GM18907 (cell line): ENCODE measurements around the gene KRT40.

ENCODE experiments used
- ATAC-seq: cut with Tn5 transposase; IDR thresholded peaks from one replicate; pipeline ENCODE4 v1.9.1; 2021; ENCODE audit warnings: mild to moderate bottlenecking, moderate library complexity; ENCODE audit not compliant: unreplicated experiment

KRT40 gene

DNA sequence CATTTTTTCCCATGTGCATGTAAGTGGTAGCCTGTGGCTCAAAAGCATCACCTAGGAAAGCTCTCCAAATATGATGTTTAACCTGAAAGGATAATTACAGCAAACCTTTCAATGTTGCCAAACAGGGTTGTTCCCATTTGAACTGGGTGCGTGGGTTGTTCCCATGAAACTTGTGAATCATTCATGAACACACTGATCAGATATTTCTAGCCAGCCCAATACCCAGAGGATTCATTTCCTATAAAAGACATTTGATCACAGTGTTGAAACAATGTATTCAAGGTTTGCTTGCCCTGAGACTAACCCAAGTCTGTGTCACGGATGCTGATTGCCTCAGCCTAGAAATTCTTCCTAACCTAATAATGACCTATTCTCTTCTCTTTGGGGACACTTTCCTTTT is 30.2 kb downstream of the KRT40 start:
- ATAC-seq, result no peak

- ATAC-seq, result no peak
Measured at GRCh38 chr17:40952661-40953060, 31.5 kb downstream of the KRT40 start.

DNA sequence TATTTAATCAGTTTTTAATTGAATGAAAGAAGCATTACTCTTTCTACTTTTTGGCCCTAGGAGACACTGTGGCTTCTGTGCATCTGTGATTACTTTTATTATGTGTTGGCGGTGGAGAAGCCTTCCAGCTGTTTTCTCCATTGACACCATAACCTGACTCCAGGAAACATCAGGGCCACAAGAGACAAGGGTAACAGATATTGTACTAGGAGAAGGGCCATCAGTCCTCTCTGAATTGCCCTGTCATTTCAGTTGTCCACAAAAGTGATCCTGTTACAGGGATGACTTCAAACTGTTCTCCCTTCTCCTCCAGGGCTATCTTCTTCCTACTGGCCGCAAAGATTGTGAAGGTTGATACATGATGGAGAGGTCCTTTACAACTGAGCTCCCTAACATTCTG is 32.0 kb downstream of the KRT40 start:
- no peak for ATAC-seq

DNA sequence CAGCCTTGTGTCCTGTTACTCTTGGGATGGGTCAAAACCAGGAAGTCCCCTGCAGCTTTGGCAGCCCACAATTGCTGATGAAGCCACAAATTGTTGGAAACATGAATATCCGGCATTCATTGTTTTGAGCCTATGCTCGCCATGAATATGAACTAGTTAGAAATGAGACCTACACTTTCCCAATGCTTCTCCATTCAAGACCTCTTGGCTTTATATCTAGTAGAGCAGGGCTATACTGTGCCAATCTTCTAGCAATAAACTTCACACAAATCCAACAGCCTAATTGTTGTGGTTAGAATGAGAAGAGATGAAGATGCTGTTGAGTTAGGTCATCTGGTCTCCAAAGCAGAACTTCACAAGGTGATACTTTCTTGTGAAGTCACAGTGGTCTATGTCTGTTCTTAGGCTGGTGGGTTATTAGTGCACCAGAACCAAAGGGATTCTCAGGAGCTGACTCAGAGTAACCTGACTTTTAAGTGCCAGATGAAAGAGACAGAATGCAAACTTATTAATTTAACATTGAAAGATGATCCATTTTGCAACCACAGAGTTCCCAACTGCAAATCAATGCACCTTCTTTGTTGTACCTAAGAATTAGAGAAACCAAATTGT is 33.0 kb downstream of the KRT40 start:
- no peak for ATAC-seq

GRCh38 chr17:40950176-40950575 is 34.0 kb downstream of the KRT40 start:
- ATAC-seq, result no peak

DNA sequence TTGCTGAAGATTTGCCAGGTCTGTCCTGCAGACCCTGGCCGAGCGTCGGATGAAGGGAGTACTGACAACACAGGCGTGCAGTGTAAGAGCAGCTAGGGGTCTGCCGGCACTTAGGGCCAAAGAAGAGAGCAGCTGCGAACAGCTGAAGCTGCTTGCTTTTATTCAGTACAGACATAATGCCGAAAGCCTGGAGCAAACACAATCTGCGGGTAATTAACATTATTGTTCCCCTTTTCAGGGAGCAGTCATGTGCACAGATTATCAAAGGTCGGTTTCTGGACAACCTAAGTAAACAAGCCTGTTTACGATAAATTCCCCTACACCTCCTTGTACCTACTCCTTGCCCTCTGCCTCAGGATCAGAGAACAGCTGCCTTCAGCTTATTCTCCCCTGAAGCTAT is 34.7 kb downstream of the KRT40 start:
- ATAC-seq, result no peak

DNA sequence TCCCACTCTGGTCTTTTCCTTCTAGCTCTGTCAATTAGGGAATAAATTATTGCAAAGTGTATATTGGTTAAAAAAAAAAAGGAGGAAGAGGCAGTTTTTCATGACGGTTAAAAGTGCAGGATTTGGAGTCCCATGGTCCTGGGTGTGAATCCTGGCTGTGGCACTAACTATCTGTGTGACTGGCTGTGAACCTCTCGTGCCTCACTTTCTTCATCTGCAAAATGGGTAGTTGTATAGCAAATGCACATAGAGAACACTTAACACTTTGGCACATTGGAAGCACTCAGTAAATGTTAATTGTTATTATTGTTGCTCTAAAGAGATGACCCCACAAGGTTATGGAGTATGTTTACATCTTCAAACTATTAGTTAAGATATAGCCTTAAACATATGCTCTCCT is 36.2 kb downstream of the KRT40 start:
- ATAC-seq, result no peak

- ATAC-seq, result no peak
Measured at GRCh38 chr17:40945414-40945813, 38.7 kb downstream of the KRT40 start.

GRCh38 chr17:40944531-40944930 is 39.6 kb downstream of the KRT40 start:
- no peak for ATAC-seq

- ATAC-seq, result no peak
Measured at GRCh38 chr17:40942553-40942952, 41.6 kb downstream of the KRT40 start.

GRCh38 chr17:40940266-40940665 is 43.9 kb downstream of the KRT40 start:
- ATAC-seq, result no peak

GRCh38 chr17:40938981-40939380 is 45.1 kb downstream of the KRT40 start:
- ATAC-seq, result no peak

DNA sequence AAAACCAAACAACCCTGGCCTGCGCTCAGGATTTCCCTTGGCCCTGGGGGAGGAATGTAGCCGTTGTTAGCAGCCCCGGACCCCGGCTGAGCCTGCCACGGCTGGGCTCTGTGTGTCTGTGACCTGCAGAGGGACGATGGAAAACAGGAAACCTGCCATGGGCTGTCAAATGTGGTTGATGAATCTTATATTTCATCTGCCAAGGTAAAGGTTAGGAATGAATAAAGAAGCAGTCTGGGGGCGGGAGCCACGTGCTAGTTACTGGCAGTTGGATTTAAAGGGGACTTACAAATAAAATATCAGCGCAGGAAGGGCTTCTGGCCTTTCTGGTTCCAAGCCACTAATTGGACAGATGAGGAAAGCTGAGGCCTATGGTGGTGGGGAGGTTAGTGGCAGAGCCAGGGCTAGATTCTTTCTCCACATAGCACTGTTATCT is 46.7 kb downstream of the KRT40 start, which contains the start of gene KRT23:
Gene KRT23 (minus strand): TSS at position 263 of the 436 bp plus-strand sequence. CDS start 1,043 bp downstream, outside the sequence.
- no peak for ATAC-seq

DNA sequence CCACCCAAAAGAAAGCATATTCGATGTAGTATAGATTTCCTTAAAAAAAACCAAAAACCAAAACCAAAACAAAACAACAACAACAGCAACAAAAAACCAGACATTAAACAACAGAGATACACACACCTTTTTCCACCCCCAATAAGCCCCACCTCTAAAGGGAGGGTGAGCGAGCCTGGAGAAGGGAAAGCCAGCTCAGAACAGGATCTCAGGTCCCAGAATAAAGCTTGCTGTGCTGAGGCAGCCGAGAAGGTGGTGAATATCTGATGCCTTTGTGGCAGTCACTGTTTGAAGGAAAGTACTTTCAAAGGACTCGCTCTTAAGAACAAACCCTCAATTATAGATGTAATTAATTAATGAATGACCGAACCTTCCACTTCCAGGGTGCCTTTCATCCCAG is 47.1 kb downstream of the KRT40 start:
- no peak for ATAC-seq

GRCh38 chr17:40936437-40936971 is 47.6 kb downstream of the KRT40 start:
- ATAC-seq, result no peak

- no peak for ATAC-seq
Measured at GRCh38 chr17:40935624-40936023, 48.5 kb downstream of the KRT40 start.

DNA sequence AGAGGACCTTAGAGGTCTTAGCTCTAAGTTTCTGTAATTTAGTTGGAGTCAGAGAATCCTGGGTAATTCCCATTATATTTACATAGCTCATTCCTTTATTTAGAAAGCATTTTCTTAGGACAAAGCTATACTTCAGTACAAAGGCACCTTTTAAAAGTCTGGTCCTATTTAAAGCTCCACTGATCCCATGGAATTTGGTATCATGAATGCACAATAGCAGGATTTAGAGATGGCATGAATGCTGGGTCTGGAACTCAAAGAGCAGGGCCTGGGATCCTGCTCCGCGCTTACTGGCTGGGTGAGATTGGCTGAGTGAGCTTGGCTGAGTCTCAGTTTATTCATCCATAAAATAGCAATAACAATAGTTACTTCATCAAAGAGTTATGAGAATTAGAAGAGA is 51.5 kb downstream of the KRT40 start:
- ATAC-seq, result no peak

- no peak for ATAC-seq
Measured at GRCh38 chr17:40931311-40931710, 52.8 kb downstream of the KRT40 start.
